Measurements from ENCODE around the gene PTGER2. TPM values are rescaled to one million over a fixed set of nuclear protein-coding genes. Genes with fewer than 3 reads are reported as not detected.

PTGER2 gene
- total RNA-seq, 2 donors from 2014 or later = 3.3 to 4.3 TPM

DNA sequence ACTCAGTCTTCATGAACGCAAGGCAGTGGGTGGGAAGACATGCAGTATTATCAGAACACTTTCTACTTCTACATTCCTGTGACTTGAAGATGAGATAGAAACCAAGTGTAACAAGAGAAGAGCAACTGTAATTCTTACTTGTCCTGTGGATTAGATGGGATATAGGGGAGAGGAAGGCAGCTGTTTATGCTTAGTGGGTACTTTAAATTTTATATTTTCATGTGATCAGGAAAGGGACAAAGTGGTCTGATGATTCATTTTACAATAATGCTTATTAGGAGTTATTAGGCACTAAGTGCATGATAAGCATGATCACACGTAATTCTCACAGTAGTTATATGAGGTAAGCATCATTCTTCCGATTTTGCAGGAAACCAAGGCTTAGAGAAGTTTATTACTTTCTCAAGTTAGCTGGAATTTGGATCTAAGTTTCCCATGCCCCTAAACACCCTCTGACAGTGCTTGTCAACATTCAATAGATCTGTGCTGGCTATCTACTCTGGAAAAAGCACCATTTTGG is 52.7 kb downstream of the PTGER2 start:
- DNase-seq (ENCODE audit: low spot score) (no peak), ATAC-seq (ENCODE audit: insufficient number of reproducible peaks, low FRiP score, low read depth) (no peak)
- no peak overlapping the region for H3K4me3 ChIP-seq
- H3K27ac ChIP-seq = no peak overlapping the region
- H3K9me3 ChIP-seq = no peaks in the 10 kb centered on the region
- TF ChIP-seq, protein P1, sequence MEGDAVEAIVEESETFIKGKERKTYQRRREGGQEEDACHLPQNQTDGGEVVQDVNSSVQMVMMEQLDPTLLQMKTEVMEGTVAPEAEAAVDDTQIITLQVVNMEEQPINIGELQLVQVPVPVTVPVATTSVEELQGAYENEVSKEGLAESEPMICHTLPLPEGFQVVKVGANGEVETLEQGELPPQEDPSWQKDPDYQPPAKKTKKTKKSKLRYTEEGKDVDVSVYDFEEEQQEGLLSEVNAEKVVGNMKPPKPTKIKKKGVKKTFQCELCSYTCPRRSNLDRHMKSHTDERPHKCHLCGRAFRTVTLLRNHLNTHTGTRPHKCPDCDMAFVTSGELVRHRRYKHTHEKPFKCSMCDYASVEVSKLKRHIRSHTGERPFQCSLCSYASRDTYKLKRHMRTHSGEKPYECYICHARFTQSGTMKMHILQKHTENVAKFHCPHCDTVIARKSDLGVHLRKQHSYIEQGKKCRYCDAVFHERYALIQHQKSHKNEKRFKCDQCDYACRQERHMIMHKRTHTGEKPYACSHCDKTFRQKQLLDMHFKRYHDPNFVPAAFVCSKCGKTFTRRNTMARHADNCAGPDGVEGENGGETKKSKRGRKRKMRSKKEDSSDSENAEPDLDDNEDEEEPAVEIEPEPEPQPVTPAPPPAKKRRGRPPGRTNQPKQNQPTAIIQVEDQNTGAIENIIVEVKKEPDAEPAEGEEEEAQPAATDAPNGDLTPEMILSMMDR (IDR thresholded peaks at IDR 0.05) = no peak
- no peaks in the 10 kb centered on the region for H3K27me3 ChIP-seq (replicated peaks; ENCODE audit: insufficient read depth)
- H3K4me1 ChIP-seq (ENCODE audit: control insufficient read depth in 1 of 2, low read depth in 2 of 2) = peaks cover 0 to 8% of the 10 kb centered on the region in 2 donors
- H3K36me3 ChIP-seq = no peaks in the 10 kb centered on the region

DNA sequence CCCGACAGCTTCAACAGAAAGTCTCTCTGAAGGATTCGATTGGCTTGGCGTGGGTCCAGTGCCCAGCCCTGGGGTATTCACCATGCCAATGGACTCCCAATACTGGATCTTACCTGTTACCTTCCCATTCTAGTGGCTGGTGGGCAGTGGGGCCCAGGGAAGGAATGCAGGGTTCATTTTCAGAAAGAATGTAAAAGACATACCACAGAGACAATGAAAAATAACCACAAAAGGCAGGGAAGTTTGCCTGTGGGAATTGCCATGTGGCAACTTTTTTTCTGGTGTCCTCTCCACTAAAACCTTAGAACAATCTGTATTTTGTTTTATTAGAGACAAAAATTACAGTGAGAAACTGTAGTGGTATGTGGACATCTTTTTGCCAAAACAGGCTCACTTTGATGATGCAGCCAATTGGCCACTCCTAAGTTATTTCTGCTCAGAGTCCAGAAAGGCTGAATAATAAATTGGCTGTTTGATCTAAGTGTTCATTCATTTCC is 55.2 kb downstream of the PTGER2 start:
- TF ChIP-seq, protein P1 (IDR thresholded peaks at IDR 0.05) = no peak

DNA sequence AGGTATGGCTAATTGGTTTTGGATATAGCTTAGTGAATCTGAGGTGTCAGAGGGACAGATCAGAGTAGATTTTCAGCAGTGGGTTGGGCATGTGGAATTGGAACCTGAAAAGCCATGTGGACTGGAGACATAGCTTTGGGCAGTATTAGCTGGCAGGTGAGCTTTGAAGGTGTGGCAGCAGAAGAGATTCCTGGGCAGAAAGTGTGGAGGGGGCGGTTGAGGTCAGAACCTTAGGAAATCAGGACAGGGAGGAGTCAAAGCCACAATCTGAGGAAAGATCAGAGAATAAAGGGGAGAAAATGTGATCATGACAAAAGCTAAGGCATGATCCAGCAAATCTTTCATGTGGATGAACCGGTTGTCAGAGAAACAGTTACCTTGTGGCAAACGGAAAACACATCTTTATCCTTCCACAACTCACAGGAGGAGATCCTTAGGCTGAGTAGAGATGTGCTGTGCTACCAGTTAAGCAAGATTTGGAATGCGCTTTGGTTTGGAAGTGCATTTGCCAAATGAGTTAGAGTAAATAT is 56.4 kb downstream of the PTGER2 start:
- H3K27ac ChIP-seq = no peak overlapping the region
- H3K27me3 ChIP-seq (replicated peaks; ENCODE audit: insufficient read depth) = no peaks in the 10 kb centered on the region
- H3K36me3 ChIP-seq = no peaks in the 10 kb centered on the region
- DNase-seq (ENCODE audit: low spot score) (no peak), ATAC-seq (ENCODE audit: insufficient number of reproducible peaks, low FRiP score, low read depth) (no peak)
- TF ChIP-seq, protein P1 (IDR thresholded peaks at IDR 0.05) = no peak
- peaks cover 0 to 8% of the 10 kb centered on the region in 2 donors for H3K4me1 ChIP-seq (ENCODE audit: control insufficient read depth in 1 of 2, low read depth in 2 of 2)
- H3K4me3 ChIP-seq = no peak overlapping the region
- no peaks in the 10 kb centered on the region for H3K9me3 ChIP-seq

More for the DNA sequence above, 55.2 kb downstream of the PTGER2 start:
- Histone ChIP-seq H3K36me3 (no peaks in the 10 kb centered on the region), H3K4me3 (no peak overlapping the region), H3K4me1 (ENCODE audit: control insufficient read depth in 1 of 2, low read depth in 2 of 2) (peaks cover 0 to 8% of the 10 kb centered on the region in 2 donors), H3K27me3 (replicated peaks; ENCODE audit: insufficient read depth) (no peaks in the 10 kb centered on the region), H3K27ac (no peak overlapping the region), H3K9me3 (no peaks in the 10 kb centered on the region)
- DNase-seq (ENCODE audit: low spot score) = no peak
- no peak for ATAC-seq (ENCODE audit: insufficient number of reproducible peaks, low FRiP score, low read depth)

DNA sequence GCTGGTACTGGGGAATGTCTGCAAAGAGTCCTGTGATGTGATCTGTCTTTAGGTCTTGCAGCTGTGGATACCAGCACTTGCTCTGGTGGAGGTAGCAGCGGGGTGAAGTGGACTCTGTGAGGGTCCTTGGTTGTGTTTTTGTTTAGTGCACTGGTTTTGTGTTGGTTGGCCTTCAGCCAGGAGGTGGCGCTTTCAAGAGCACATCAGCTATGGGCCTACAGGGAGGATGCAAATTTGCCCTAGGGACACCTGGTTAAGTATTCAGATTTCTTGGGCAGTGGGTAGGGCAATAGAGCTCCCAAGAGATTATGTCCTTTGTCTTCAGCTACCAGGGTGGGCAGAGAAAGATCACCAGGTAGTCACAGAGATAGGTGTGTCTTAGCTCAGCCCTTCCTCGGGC is 63.8 kb downstream of the PTGER2 start:
- no peak overlapping the region for H3K4me3 ChIP-seq
- H3K9me3 ChIP-seq = peaks cover 4% of the 10 kb centered on the region
- H3K27me3 ChIP-seq (replicated peaks; ENCODE audit: insufficient read depth) = no peaks in the 10 kb centered on the region
- H3K36me3 ChIP-seq = no peaks in the 10 kb centered on the region
- ATAC-seq (ENCODE audit: insufficient number of reproducible peaks, low FRiP score, low read depth) (no peak), DNase-seq (ENCODE audit: low spot score) (no peak)
- H3K4me1 ChIP-seq (ENCODE audit: control insufficient read depth in 1 of 2, low read depth in 2 of 2) = no peaks in the 10 kb centered on the region
- TF ChIP-seq, protein P1 (IDR thresholded peaks at IDR 0.05) = no peak
- no peak overlapping the region for H3K27ac ChIP-seq

Other genes with a start within 250 kb of the PTGER2 start
- gene NID2, start 245.3 kb upstream of the PTGER2 start, total RNA-seq = 10 to 100 TPM; 21.0 to 33.3 TPM
- 1 to 10 TPM; 2.0 to 2.9 TPM for gene PTGDR, start 46.6 kb upstream of the PTGER2 start, total RNA-seq
- gene TXNDC16, start 238.2 kb downstream of the PTGER2 start, total RNA-seq = 10 to 100 TPM in 1 of 2 donors, 1 to 10 TPM in 1; 8.1 to 10.5 TPM
- gene GPR137C, start 238.5 kb downstream of the PTGER2 start, total RNA-seq = under 1 TPM; 0.14 to 0.99 TPM

Measured in thoracic aorta (tissue), 2 donors.